Stimulated activated CD8-positive, alpha-beta memory T cell treated with anti-CD3 and anti-CD28 coated beads, Interleukin-15, amount 100 ng/mL, for 4 hours (primary cell): ENCODE data around the gene PRKG1.

Source experiments
- DNase-seq, 2 donors: peaks; one replicate each; pipeline ENCODE4 v3.0.0-alpha.2; 2020; ENCODE audit warnings: low read depth in 2 of 2

The PRKG1 gene

GRCh38 chr10:51878695-51879094 is 804.4 kb downstream of the PRKG1 start:
- no peak for DNase-seq

GRCh38 chr10:51879238-51879637 is 805.0 kb downstream of the PRKG1 start:
- no peak for DNase-seq

DNA sequence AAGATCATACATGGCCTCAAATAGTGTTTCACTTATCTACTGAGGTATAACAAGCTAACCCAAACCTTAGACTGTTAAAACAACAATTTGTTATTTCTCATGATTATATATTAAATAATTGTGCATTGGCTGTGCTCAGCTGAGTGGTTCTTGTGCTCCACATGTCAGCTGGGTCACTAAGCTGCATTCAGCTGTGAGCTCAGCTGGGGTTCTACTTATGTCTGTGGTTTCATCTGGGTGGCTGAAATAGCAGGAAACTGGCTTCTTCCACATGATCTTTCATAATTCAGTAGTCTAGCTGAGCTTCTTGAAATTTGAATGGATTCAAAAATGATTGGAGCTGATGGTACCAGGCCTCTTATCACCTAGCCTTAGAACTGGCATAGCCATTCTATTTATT is 806.9 kb downstream of the PRKG1 start:
- no peak for DNase-seq

- DNase-seq = no peak
Measured at GRCh38 chr10:51886438-51887068, 812.3 kb downstream of the PRKG1 start.

DNA sequence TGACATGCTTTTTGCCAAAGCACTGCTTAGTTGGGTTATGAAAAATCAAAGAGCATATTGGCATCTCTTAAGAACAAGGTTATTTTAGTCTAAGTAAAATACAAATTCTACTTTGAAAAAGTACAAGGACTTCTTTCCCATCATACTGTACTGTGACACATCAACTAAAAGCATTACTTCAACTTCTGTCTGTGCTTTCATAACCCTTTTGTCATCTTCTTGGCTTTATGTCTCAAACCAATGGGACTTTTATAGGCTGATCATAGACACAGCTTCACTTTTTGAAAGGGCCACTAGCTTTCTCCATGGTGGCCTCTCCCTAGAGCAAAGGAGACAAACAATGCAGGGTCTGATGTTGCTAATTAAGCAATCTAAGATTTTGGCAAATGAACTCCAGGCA is 814.0 kb downstream of the PRKG1 start:
- no peak for DNase-seq

DNA sequence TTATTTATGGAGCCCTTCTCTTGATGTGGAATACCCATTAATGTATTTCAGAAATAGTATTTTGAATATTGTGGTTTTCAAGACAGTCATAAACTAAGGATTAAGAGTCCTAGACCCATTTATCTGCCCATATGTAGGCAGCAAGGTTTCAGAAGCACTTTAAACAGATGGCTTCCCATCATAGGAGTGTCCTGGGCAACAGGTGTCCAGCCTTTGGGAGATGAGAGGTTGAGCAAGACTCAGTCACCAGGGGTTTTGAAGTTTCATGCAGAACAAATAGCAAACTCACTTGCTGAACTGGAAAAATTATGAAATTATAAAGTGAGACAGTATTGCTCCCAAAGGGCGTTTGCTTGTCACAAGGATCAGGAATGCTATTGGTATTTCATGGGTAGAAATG is 818.0 kb downstream of the PRKG1 start:
- DNase-seq = no peak

DNA sequence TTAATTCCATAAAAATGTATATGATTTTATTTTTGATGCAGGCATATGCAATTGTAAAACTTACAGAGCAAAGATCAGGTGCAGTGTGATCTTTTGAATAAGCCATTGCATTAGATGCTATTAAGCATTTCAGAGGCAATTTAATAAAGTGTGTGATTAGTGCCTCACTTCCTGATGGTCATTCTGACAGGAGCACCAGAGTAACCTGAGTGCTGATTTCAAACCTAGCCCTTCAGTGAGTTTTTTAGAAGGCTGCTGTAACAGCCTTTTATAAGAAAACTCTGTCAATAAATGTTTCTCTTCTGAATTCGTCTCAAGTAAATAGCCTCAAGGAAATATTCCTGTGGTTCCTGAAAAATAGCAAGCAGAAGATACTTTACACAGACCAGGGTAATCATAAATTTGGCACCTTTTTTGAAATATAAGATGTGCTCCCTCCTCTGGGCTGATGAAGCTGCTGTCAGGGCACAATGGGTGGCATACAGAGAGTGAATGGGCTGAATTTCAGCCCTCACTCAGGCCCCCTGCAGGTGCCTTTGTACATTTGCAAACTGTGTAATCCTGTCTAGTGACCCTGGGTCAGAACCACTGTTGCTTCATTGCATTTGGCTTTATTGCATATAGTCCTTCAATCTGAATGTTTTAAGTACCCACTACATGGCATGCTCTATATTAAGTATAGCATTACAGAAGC is 818.8 kb downstream of the PRKG1 start:
- no peak for DNase-seq

DNA sequence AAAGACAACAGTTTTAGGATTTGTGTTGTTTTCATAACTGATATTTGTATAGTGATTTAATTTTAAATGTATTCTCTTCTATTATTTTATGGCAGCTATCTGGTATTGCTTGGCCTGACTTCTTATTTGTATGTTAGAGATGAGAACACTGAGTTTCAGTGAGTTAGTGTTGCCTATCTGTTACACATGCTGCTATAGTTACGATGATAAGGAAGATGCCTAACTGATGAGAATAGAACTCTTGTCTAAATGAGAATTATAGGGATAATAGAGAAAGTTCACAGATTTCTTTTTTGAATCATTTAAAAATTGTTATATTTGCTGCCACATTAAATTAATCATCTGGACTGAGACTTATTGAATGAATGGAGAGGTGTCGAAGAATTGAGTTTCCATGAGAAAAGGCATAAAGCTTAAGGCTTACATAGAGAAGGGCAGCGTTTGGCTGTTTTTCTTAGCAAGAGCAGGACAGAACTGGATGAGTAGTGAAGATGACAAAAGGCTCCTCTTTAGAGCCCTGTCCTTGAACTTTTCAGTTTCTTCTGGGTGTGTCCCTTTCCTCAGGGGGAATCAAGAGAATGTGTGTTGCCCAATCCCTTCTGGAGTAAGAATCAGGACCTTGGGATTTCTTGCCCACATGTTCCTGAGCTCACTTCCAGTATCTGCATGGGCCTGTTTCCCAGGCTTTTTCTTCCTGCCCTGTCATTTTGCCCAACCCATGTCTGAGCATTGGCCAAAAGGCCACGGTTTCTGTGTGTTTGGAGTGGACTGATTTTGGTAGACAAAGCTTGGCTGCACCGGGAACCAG is 820.7 kb downstream of the PRKG1 start:
- no peak for DNase-seq

DNA sequence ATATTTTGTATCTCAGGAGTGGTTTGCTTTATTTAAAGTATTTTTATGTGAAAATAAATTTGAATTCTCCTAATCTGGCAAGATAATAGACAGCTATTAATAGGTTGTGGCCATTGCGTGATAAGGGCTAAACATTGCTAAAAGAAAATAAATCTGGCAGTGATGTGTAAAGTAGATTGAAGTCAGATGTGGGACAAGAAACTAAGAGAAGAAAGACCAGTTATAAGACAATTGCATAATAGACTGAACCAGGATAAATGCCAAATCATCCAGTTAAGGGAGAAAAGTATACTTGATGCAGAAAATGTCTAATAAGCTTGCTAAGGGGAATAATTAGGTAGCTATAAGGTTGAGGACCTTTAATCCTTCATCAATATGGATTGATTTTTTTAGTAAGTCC is 822.6 kb downstream of the PRKG1 start:
- no peak for DNase-seq

DNA sequence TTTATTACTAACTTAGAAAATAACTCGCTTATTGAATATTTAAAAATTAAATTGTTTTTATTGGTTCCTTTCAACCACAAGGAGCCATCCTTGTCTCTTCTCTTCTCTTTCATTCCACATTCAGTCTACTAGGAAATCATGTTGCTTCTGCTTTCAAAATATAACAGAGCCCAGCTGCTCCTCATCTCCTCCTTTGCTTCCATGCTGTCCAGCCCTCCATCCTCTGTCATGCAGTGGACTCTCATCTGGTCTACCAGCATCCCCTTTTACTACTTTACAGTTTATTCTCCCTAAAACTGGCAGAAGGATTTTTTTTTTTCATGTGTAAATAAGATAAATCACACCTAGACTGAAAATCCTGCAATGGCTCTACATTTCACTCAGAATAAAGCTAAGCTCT is 823.3 kb downstream of the PRKG1 start:
- no peak for DNase-seq

DNA sequence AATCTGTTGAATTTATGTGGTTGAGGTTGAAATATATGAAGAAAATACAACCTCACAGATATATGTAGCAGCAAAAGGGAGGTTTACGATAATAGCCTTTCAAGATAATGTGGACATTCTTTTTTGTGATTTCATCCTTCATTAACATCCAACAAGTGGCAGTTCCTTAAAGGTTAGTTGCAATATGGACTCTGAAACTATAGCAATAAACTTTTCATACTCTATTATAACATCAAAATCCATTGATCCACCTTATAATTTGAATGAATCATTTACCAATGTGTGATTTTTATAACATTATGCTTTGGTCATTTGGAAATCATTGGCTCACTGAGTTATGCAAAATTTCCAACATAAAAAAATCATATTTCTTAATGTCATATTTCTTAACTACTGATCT is 825.9 kb downstream of the PRKG1 start:
- DNase-seq = no peak

DNA sequence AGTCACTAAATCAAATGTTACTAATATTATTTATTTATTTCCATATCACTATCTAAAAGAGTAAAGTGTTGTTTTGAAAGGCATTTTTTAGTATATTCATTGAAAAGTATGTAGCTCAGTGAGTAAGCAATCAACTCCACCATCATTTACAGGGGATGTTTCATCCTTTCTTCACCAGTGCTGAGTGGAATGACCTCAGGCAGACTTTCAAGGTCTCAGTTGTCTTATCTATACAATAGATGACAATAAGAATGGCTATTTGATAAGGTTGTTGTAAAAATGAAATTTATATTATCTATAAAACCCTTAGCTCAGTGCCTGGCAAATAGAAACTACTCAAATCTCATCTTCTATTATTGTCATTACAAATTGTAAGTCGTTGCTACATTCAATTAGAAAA is 829.4 kb downstream of the PRKG1 start:
- no peak for DNase-seq

- DNase-seq = no peak
Measured at GRCh38 chr10:51905032-51905431, 830.7 kb downstream of the PRKG1 start.

GRCh38 chr10:51907361-51907760 is 833.1 kb downstream of the PRKG1 start:
- DNase-seq = no peak

- DNase-seq = no peak
Measured at GRCh38 chr10:51910189-51910588, 835.9 kb downstream of the PRKG1 start.

DNA sequence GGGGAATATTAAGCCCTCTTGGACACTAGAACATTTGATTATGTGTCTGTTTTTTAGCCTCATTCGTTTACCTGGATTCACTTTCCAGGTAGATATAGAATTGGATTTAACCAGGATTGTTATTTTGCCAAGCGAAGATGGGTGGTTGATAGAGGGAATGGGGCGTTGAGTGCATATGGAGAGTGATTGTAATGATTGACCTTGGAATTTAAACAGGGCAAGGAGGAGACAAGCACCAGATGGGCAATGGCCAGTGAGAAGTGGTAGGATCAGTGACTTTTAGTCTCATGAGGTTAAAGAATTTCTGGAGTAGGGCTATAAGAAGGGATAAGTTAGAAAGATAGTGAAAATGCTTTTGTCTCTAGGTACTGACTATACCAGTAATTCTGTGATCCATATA is 836.3 kb downstream of the PRKG1 start:
- no peak for DNase-seq

DNA sequence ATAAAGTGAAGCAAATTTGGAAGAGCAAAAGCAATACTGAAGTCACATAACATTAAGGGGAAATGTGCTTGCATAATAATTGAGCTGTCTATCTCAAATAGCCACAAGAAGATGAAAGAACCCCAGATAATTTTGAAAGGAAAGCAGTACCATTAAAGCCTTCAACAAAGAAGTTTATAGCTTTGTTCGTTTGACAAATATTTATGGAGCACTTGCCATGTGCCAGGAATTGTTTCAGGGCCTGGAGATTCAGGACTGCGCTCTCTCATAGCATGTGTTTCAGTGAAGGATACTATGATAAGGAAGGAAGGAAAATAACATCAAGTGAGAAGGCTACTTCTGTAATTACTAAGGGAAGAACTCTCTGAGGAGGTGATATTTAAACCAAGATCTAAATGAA is 837.4 kb downstream of the PRKG1 start:
- DNase-seq = no peak

DNA sequence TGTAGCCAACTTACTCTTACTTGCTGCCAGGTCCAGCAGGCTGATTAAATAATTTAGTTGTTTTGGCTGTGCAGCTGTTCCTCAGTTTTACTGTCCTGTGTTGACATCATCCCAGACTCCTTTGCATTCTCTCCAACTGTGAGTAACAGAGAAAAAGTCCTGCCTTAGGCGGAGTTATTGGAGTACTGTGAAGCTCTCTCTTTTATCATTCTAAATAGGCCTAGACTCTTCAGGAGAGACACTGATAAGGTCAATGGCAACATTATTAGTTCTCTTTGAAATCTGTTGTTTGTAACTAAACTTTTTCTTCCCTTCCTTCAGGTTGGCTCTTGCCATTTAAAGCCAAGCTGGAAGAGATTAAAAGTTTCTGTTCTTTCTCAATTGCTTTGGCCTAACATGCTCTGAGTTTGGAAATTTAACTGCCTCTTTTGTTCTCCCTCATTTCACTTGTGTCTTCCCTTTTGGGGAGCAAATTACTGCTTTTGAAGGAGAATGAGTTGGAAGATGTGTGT is 840.8 kb downstream of the PRKG1 start:
- no peak for DNase-seq

DNA sequence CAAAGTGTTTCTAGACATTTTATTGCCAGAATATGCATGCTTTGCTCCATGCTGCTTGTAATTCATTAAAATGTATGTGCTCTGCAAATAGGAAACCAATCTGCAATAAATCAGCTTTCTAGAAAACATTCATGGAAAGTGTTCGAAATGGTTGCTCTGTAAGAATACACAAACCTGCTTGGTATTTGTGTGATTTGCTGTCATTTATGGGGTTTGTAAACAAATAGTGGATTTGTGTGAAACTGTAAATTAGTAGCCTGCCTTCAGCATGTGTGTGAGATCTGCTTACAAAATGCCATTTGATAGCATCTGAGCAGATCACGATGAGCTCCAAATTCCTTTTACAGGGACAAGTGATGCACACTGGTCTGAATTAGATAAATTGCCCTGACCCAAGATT is 844.2 kb downstream of the PRKG1 start:
- DNase-seq = no peak

GRCh38 chr10:51918884-51919325 is 844.6 kb downstream of the PRKG1 start:
- DNase-seq = no peak

DNA sequence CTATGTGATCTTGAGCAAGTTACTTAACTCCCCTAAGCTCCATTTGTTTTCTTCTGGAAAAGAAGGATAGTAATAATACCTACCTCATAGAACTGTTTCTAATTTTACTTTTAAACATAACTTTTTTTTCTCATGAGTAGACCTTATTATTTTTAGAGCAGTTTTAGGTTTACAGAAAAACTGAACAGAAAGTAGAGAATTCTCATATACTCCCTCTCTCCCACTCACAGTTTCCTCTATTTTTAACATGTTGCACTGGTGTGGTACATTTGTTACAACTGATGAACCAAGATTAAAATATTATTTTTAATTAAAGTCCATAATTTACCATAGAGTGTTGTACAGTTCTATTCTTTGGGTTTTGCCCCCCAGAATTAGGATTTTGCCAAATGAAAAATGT is 846.4 kb downstream of the PRKG1 start:
- no peak for DNase-seq

- DNase-seq = no peak
Measured at GRCh38 chr10:51924359-51924758, 850.1 kb downstream of the PRKG1 start.

- no peak for DNase-seq
Measured at GRCh38 chr10:51926337-51926736, 852.0 kb downstream of the PRKG1 start.
